NK-92 treated with Interleukin-12 subunit alpha and Interleukin-12 subunit beta, amount 100 ng/mL, for 24 hours (cell line): ENCODE data around the gene PTPRN2.

Source experiments
- DNase-seq: peaks from one replicate; lab custom pipeline; 2025; lab: John Stamatoyannopoulos, UW

Gene PTPRN2

GRCh38 chr7:158576050-158576762, 11.4 kb downstream of the PTPRN2 start:
- DNase-seq, result no peak

- no peak for DNase-seq
Measured at GRCh38 chr7:158574308-158575036, 13.2 kb downstream of the PTPRN2 start.

GRCh38 chr7:158573310-158573709, 14.3 kb downstream of the PTPRN2 start:
- DNase-seq, result no peak

- no peak for DNase-seq
Measured at GRCh38 chr7:158572000-158572828, 15.4 kb downstream of the PTPRN2 start.

- no peak for DNase-seq
Measured at GRCh38 chr7:158570449-158571170, 17.0 kb downstream of the PTPRN2 start.

GRCh38 chr7:158569858-158570323, 17.7 kb downstream of the PTPRN2 start:
- no peak for DNase-seq

GRCh38 chr7:158568974-158569857, 18.4 kb downstream of the PTPRN2 start:
- no peak for DNase-seq

GRCh38 chr7:158567153-158567603, 20.4 kb downstream of the PTPRN2 start:
- DNase-seq, result no peak

- no peak for DNase-seq
Measured at GRCh38 chr7:158564663-158565035, 23.0 kb downstream of the PTPRN2 start.

- DNase-seq, result no peak
Measured at GRCh38 chr7:158563911-158564662, 23.5 kb downstream of the PTPRN2 start.

- DNase-seq, result no peak
Measured at GRCh38 chr7:158563051-158563450, 24.6 kb downstream of the PTPRN2 start.

- DNase-seq, result no peak
Measured at GRCh38 chr7:158562517-158562916, 25.1 kb downstream of the PTPRN2 start.

- no peak for DNase-seq
Measured at GRCh38 chr7:158561659-158562058, 26.0 kb downstream of the PTPRN2 start.

GRCh38 chr7:158560386-158560785, 27.2 kb downstream of the PTPRN2 start:
- no peak for DNase-seq

GRCh38 chr7:158559356-158559755, 28.3 kb downstream of the PTPRN2 start:
- no peak for DNase-seq

GRCh38 chr7:158558816-158559215, 28.8 kb downstream of the PTPRN2 start:
- DNase-seq, result no peak

GRCh38 chr7:158557441-158557755, 30.2 kb downstream of the PTPRN2 start:
- no peak for DNase-seq

- no peak for DNase-seq
Measured at GRCh38 chr7:158556721-158557440, 30.7 kb downstream of the PTPRN2 start.

- no peak for DNase-seq
Measured at GRCh38 chr7:158555034-158555520, 32.5 kb downstream of the PTPRN2 start.
